Stimulated activated CD4-positive, alpha-beta T cell treated with anti-CD3 and anti-CD28 coated beads, Interleukin-1b, Interleukin-23, amount 100 ng/mL, for 1 hour (primary cell): ENCODE data around the gene TMEM50A.
"Not testable (repeated sequence)": the region's sequence is repeated elsewhere in the genome, so short reads cannot be mapped to it uniquely, and the experiment has no call there.

Source experiments
- DNase-seq, 2 donors: peaks; one replicate each; pipeline ENCODE4 v3.0.0-alpha.2; 2020; ENCODE audit warnings: low read depth in 2 of 2

TMEM50A gene

GRCh38 chr1:25336922-25337354, 1.2 kb upstream of the TMEM50A start:
- not testable (repeated sequence) for DNase-seq

GRCh38 chr1:25337483-25338187, 499 bp upstream of the TMEM50A start:
- DNase-seq = not testable (repeated sequence)

- DNase-seq = no peak
Measured at GRCh38 chr1:25338986-25339385, 852 bp downstream of the TMEM50A start.

- no peak for DNase-seq
Measured at GRCh38 chr1:25341746-25342145, 3.6 kb downstream of the TMEM50A start.

- DNase-seq = no peak
Measured at GRCh38 chr1:25342846-25343245, 4.7 kb downstream of the TMEM50A start.

- DNase-seq = no peak
Measured at GRCh38 chr1:25343872-25344271, 5.7 kb downstream of the TMEM50A start.

- no peak for DNase-seq
Measured at GRCh38 chr1:25347556-25347955, 9.4 kb downstream of the TMEM50A start.

GRCh38 chr1:25349606-25350005, 11.5 kb downstream of the TMEM50A start:
- DNase-seq = no peak

GRCh38 chr1:25355841-25356395, 17.8 kb downstream of the TMEM50A start:
- no peak for DNase-seq

GRCh38 chr1:25356441-25356840, 18.3 kb downstream of the TMEM50A start:
- no peak for DNase-seq

GRCh38 chr1:25356848-25357247, 18.7 kb downstream of the TMEM50A start:
- DNase-seq = no peak

- DNase-seq = no peak
Measured at GRCh38 chr1:25360596-25361581, 22.8 kb downstream of the TMEM50A start.

- no peak for DNase-seq
Measured at GRCh38 chr1:25361901-25362300, 23.8 kb downstream of the TMEM50A start.

- not testable (repeated sequence) for DNase-seq
Measured at GRCh38 chr1:25362634-25363559, 24.8 kb downstream of the TMEM50A start.

- DNase-seq = no peak
Measured at GRCh38 chr1:25369241-25369640, 31.1 kb downstream of the TMEM50A start.

GRCh38 chr1:25369691-25370271, 31.6 kb downstream of the TMEM50A start:
- DNase-seq = not testable (repeated sequence)

- DNase-seq = not testable (repeated sequence)
Measured at GRCh38 chr1:25371757-25372156, 33.6 kb downstream of the TMEM50A start.

- not testable (repeated sequence) for DNase-seq
Measured at GRCh38 chr1:25378367-25378766, 40.2 kb downstream of the TMEM50A start.

- not testable (repeated sequence) for DNase-seq
Measured at GRCh38 chr1:25382543-25382942, 44.4 kb downstream of the TMEM50A start.

GRCh38 chr1:25383090-25383489, 45.0 kb downstream of the TMEM50A start:
- DNase-seq = not testable (repeated sequence)

- DNase-seq = not testable (repeated sequence)
Measured at GRCh38 chr1:25383875-25384274, 45.7 kb downstream of the TMEM50A start.
